GM19238 (cell line): ENCODE data around the gene OR2G3.

Experiments used
- DNase-seq: peaks from one replicate; pipeline ENCODE4 v3.0.0; 2011; ENCODE audit warnings: low spot score; ENCODE audit not compliant: insufficient read length

Gene OR2G3

DNA sequence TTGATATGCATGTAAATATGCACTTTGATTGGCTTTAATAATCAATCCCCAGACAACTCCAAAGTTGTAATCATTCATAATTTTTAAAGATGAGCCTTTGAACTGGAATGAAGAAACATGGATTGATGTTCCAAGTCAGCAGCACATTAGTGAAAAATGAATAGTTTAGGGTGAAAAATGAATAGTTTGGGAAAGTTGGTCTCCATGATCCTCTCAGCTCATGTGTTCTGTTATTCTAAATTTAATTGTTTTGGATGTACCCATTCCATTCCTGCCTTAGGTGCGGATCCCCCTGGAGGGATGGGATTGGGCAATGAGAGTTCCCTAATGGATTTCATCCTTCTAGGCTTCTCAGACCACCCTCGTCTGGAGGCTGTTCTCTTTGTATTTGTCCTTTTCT, at the start of gene OR2G3:
OR2G3 (plus strand) TSS at position 301 of the 400 bp plus-strand sequence; CDS start at position 301, 0 bp downstream.
- DNase-seq: no peak

DNA sequence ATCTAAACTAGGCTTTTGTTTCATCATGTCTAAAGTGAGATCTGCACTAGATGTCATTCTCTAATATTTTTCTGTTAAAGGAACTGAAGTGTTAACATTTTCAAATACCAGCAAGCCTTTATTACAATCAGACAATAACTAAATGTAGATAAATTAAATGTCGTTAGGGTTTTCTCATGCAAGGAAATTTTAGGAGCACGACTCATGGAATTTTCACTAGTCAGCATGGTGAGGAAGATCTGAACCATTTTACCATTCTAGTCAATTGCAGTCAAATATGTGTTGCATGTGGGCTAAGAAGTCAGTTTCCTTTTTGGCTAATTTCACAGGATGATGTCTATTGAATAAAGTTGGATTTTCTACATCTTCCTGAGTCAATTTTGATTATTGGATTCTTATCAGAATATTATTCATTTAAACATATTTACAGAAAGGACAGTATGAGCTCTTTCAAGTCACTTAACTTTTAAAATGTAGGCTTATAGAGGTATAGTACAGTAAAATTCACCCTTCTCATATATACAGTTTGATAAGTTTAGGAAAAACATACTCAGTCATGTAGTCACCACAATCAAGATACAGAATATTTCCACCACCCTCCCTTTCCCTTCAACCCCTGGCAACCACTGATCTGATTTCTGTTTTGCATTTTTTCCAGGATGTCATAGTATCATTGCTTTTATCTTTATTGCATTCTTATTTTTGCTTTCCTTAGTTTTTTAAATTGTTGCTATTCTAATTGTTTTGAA, 47.3 kb upstream of the OR2G3 start:
- DNase-seq: no peak

DNA sequence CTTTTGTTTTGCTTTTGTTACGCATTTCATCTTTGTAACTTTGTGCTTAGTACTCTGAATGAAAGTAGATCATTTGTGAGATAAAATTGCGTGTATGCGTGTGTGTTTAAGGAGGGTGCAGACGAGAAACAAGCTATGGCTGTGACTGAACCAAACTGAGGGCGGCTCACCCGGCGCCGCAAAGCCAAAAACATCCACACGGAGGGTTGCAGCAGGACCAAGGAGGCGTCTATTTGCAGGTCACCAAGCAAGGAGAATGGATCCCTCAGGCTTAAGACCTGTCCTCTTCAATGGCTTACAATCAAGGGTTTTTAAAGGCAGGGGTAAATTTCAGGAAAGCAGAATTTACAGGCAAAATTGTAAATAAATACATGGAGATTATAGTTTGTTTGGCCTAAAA, 43.7 kb upstream of the OR2G3 start:
- DNase-seq: no peak

DNA sequence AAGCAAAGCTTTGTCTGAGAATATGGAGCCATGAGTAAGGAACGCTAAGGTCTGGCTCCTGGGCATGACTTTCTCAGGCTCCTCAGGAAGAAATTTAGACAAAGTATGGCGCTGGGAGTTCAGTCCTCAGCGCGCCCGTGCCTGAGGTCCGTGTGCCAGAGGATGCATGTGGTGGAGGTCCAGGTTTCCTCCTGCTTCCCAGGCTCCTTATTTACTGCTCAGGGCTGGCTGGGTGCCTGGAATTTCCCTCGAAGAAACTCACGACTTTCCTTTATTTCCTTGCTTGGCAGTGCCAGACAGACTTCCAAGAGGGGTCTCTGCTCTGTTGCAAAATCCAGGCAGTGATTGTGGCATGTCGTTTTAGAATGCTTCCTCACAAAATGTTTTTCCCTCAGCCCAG, 43.2 kb upstream of the OR2G3 start:
- DNase-seq: no peak

DNA sequence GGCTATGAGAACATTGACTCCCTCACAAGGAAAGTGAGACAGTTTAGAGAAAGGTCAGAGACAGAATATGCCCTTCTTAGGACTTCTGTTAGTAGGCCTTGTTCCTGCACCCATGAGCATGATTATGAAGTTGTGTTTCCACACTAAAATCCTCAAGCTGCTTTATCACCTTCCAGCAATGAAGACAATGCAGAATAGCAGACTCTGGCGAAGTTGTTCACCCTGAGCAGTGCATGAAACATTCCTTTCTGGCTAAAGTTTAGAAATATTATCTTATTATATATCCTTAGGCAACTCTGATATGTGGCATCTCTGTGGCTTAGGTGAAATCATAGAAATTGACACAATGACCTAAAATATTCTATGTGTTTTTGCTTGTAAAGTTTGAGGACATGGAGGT, 31.1 kb upstream of the OR2G3 start:
- no peak for DNase-seq

DNA sequence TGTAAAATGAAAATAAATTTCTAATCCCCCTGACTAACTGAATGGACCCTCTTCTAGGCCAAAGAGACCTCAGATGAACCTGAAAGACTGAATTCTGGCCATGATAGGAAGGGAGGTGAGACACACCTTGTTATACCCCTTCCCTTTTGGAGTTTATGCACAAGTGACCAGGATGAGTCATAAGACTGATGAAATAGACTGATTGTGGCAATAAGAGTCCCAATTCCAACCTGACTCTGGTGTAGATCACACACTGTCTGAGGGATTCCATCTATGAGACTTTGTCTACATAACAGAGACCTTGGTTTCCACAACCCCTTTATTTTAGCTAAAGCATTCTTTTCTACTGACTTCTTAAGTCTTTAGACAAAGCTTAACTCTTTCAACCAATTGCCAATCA, 30.7 kb upstream of the OR2G3 start:
- no peak for DNase-seq

DNA sequence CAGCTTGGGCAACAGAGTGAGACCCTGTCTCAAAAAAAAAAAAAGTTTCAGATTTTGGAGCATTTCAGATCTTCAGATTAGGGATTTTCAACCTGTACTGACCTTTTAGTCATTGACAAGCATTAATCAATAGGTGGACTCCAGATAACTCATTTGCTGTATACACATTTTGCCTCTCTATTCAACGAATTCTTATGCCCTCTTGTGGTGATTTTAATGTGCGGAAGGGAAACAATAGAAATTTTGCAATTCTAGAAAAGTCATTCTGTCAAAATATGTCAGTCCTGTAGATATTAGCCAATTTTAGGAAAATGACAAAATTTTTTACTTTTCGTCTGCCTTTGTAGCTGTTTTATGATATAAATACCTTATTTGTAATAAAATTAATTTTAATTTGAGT, 28.9 kb upstream of the OR2G3 start:
- no peak for DNase-seq

DNA sequence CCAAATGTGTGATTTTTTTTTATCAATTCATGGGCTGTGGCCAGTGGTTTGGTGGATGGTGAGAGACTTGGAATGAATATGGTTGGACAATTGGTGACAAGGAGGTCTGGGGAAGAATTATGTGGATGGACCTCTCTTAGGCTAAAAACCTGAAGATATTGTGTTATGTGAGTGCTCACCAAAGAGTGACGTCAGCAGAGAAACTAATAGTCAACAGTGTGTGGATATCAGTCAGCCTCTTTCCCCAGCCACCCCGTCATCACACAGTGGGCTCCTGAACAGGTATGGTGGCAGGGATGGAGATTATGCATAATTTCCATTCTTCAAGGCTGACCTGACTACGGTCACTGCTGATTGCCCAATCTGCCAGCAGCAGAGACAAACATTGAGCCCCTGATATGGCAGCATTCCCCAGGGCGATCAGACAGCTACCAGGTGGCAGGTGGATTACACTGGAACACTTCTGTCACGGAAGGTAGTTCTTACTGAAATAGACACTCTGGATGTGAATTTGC, 26.4 kb upstream of the OR2G3 start:
- no peak for DNase-seq

DNA sequence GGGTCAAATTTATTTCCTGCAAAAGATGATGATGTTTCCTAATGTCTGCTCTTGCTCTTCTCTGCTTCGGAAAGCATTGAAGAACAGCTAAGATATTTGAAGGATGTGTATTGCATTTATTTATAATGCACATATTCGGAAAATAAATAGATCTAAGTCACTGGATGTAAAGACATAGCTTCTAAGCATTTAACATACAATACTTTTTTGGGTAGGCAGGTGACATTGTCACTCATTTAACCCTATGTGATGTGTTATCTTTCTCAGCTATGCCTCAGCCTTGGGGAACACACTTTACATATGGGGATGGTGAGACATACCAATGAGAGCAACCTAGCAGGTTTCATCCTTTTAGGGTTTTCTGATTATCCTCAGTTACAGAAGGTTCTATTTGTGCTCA, 17.3 kb upstream of the OR2G3 start, which contains the start of gene OR2G2:
OR2G2 (plus strand) TSS at position 301 of the 400 bp plus-strand sequence; CDS start at position 301, 0 bp downstream.
- no peak for DNase-seq

DNA sequence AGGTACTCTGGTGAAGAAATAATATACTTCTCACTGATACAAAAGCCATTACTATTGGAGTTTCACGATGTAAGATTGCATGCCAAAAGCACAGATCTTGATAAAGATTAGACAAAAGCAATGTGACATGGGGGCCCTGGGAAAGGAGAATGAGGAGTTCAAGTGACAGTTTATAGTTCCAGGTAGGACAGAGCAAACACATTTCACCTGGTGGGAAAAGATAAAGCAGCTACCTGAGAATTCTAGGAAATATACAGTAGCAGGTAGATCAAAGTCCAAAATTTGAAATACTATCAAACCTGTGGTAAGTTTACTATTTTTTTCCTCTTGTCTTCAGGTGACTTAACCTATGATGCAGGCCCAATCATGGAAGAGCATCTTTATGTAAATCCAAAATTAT, 8.0 kb downstream of the OR2G3 start:
- DNase-seq: no peak

DNA sequence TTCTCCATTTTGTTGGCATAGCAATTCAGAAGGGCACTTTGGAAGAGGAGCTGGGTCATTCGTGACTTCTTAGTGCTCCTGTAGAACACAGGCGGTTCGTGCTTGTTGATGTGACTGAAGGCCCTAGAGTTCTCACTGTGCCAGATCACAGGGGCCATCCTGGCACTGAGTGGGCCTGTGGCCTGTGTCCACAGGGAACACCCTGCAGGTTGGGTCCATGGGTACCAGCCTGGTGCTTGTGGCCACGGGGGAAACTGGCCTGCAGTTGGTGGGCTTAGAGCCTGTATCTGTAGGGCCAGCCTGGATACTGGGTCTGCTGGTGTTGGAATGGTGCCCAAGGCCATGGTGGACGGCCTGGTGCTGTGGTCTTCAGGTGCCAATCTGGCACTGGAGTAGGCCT, 9.2 kb downstream of the OR2G3 start:
- DNase-seq: no peak

DNA sequence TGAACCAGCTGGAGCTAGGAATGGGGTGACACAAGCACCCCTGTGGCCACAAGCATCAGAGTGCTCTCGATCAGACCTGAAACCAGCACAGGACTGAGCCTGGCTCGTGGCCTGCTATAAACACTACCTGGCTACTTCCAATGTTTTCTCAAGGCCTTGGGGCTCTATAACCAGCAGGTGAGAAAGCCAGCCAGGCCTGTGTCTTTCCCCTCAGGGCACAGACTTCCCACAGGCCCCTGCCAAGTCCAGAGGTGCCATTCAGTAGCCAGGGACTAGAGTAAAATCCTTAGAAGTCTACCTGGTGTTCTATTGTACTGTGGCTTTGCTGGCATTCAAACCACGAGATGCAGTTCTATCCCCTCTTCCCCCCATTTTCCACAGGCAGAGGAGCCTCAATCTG, 22.6 kb downstream of the OR2G3 start:
- DNase-seq: no peak

DNA sequence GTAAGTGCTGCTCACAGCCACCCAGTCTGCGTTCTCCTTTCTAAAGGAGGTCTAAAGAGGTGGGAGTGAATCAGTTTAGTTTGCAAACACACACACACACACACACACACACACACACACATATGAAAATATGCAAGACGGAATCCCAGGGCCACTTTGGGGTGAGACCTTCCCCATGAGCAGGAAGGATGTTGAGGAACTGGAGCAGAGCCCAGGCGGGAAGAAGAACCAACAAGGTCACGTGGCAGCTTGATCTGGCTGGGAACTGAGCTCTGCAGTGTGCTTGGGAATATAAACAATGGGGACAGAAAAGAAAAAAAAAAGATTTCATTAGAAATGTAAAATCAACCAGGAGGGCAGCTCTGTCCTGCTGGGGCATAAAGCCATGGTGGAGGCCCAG, 32.6 kb downstream of the OR2G3 start:
- DNase-seq: no peak

DNA sequence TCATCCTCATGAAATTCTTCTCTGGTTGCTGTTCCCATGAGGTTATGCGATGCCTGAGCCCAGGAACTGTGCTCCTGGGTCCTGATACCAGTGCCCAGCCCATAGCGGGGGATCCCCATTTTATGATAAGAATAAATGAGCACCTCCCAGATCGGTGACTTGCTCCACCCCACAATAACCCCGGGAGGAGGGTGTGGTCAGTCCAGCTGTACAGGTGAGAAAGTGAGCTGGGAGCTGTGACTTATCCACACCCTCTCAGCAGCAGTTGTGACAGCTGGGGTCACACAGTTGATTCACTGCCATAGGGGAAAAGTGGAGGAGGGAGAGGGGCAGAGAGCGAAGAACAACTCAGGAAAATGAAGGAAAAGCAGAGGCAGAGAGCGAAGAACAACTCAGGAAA, 33.4 kb downstream of the OR2G3 start:
- DNase-seq: no peak

DNA sequence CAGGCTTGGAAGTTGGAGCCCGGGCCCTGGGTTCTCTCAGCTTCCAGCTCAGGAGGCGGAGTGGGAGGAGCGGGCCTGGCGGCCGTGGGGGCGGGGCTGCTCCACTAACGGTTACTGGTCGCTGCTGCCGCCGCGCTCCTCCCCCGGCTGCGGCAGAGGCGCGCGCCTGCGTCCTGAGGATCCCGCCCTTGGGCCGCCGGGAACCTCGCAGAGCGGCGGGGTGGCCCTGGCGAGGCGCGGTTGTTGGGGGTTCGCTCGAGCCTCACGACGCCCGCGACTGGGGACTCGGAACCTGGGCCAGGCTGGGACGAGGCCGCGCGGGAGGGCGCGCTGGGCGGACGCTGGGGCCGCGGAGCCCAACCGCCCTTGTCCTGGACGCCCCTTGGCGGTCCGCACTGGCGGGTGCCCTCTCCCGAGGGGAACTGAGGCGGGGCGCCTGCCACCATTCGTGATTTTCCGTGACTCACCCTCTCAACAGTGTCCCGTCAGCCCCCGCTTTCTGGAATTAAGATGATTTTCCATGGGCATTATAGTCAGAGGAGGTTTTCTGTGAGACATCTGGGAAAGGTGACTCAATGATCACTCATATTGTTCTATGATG, 34.1 kb downstream of the OR2G3 start:
- no peak for DNase-seq

DNA sequence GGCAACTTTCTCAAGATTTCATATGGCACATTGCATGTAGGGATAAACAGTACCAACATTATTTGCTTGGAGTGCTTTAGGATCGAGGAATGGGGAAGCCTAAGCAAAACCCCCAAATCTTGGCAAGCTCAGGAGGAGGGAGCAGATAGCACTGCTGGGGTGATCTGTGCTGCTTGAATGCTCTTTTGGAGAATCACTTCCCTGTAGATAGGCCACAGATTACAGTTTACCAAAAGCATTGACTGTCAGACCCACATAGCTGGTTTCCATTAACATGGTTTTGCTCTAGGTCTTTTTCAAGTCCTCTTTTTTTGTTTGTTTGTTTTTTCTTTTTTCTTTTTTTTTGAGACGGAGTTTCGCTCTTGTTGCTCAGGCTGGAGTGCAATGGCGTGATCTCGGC, 37.4 kb downstream of the OR2G3 start:
- DNase-seq: no peak

DNA sequence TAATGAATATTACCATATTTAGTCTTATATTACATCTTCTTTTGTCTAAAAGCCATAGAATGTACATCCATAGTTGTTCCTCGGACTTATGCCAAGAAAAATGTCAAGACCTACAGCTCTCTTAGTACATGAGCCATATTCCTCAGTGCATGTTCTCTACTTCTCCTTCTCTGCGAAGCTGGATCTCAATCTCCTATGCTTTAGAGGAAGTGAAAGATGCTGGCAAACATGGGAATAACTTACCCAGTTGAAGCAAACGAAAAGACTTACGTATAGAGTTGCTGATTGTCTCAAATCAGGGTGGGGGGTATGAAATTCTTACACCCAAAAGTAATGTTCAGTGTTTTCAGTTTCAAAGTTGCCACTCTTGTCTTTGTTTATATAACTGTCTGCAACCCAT, 41.5 kb downstream of the OR2G3 start:
- DNase-seq: no peak

DNA sequence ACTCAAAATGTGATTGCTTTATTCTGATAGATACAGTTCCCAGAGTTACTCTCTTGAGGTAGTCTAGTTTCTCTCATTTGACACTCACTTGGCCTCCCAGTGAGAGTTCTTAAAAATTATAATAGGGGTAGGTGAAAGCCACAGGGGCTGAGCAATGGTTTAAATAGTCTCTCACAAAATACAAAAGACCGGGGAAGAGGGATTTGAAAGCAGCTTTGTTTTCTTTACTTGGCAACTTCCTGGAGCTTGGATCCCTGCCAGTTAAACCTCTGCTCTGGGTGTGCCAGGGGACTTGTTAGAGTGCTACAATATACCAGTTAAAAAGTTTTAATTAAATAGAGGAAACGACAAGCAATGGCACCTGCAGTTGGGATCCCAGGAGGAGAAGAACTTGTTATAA, 42.5 kb downstream of the OR2G3 start:
- no peak for DNase-seq

DNA sequence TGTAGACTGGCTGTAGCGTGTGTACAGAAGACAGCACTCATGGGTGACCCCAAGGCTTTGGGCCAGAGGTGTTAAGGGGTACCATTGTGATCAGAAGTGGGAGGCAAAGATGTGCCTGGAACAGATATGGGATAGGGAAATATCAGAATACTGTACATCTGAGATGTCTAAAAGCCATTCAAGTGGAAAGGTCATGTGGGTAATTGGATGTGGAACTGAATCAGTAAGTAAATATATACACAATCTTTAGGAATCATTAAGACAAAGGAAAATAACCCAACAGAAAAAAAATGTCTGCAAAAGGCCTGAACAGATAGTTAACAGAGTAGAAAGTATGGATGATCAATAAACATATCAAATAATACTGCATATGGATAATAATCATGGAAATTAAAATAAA, 47.7 kb downstream of the OR2G3 start:
- DNase-seq: no peak
